ENCODE measurements around the gene HEG1. TPM values are rescaled to one million over a fixed set of nuclear protein-coding genes. Genes with fewer than 3 reads are reported as not detected.
"Not testable (repeated sequence)": the region's sequence is repeated elsewhere in the genome, so short reads cannot be mapped to it uniquely, and the experiment has no call there.

HEG1 gene
- total and polyA plus RNA-seq, 2 of the 13 experiments (the other 11 are each of a cell fraction or from before 2014, with no cell fraction given) = 10.7 to 18.2 TPM

DNA sequence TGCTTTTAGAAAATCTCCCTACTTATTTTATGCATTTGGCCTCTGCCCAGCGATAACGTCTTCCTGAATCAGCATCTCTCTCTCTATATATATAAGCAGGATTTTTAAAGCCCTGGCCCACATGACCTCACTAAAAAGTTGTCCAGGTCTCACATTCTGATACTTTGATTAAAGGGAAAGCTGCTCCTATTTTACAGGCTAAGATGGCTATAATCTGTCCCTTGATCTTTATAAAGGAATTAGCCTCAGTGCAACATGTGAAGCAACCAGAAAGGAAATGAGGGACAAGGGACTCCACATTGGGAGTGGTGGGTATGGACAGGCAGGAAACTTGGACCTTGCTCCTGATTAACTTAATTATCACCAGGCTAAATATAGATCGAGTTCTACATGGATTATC lies 95.7 kb downstream of the HEG1 start:
- Histone ChIP-seq H3K27ac (ENCODE audit: extremely low read length, insufficient read depth, low read length) (no peak overlapping the region), H2AFZ (ENCODE audit: low read length) (no peak overlapping the region), H4K20me1 (ENCODE audit: insufficient read depth, low read length) (no peaks in the 10 kb centered on the region), H3K9ac (ENCODE audit: insufficient read depth, low read depth, low read length) (no peak overlapping the region), H3K79me2 (ENCODE audit: insufficient read depth, low read length) (no peaks in the 10 kb centered on the region), H3K4me1 (ENCODE audit: insufficient read depth, low read length) (peaks cover 23% of the 10 kb centered on the region), H3K4me3 (replicated peaks in 1 of 3; ENCODE audit: insufficient read depth in 1 of 3, low read depth in 2 of 3, low read length in 3 of 3) (no peak overlapping the region), H3K9me3 (ENCODE audit: low read length) (no peaks in the 10 kb centered on the region), H3K4me2 (ENCODE audit: low read depth, low read length) (no peak overlapping the region), H3K27me3 (ENCODE audit: control insufficient read depth in 1 of 2, insufficient read depth in 2 of 2, low read length in 2 of 2) (no peaks in the 10 kb centered on the region), H3K36me3 (replicated peaks in 1 of 2; ENCODE audit: control insufficient read depth in 1 of 2, insufficient read depth in 2 of 2, low read length in 2 of 2) (no peaks in the 10 kb centered on the region)
- no TSS peak for BruUV-seq (replicated peaks)
- ChIA-PET POLR2A (no interaction called here), CTCF (ENCODE audit: low intra/inter-chr PET ratio, low total read pairs) (no interaction called here)
- ATAC-seq (no peak), DNase-seq (ENCODE audit: low spot score) (no peak), FAIRE-seq (no peak)
- WGBS (ENCODE audit: low lambda C conversion rate) = 70% methylated on average over 3 of the region's 3 CpGs
- intact Hi-C loops (cut with micrococcal nuclease; ENCODE audit: unreplicated experiment) (no loop called here), in situ Hi-C loops (cut with HindIII; ENCODE audit: extremely low pct_ligation_motif_present, low pct_unique_long_range_greater_than_20kb) (no loop called here)
- TF ChIP-seq, protein P1, sequence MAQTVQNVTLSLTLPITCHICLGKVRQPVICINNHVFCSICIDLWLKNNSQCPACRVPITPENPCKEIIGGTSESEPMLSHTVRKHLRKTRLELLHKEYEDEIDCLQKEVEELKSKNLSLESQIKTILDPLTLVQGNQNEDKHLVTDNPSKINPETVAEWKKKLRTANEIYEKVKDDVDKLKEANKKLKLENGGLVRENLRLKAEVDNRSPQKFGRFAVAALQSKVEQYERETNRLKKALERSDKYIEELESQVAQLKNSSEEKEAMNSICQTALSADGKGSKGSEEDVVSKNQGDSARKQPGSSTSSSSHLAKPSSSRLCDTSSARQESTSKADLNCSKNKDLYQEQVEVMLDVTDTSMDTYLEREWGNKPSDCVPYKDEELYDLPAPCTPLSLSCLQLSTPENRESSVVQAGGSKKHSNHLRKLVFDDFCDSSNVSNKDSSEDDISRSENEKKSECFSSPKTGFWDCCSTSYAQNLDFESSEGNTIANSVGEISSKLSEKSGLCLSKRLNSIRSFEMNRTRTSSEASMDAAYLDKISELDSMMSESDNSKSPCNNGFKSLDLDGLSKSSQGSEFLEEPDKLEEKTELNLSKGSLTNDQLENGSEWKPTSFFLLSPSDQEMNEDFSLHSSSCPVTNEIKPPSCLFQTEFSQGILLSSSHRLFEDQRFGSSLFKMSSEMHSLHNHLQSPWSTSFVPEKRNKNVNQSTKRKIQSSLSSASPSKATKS (CRISPR knock-in tag; IDR thresholded peaks at IDR 0.05) = no peak
- TF ChIP-seq NR1H2 (CRISPR knock-in tag; IDR thresholded peaks at IDR 0.05; ENCODE audit: borderline replicate concordance, low read depth) (no peak), NFE2L2 (IDR thresholded peaks at IDR 0.05; ENCODE audit: low read length) (no peak), ARHGAP35 (CRISPR knock-in tag; IDR thresholded peaks at IDR 0.05; ENCODE audit: borderline replicate concordance) (no peak), EHMT2 (IDR thresholded peaks at IDR 0.05; ENCODE audit: borderline replicate concordance, low read depth, low read length) (no peak), ZNF121 (CRISPR knock-in tag; IDR thresholded peaks at IDR 0.05) (no peak)
- TF ChIP-seq, protein P2, sequence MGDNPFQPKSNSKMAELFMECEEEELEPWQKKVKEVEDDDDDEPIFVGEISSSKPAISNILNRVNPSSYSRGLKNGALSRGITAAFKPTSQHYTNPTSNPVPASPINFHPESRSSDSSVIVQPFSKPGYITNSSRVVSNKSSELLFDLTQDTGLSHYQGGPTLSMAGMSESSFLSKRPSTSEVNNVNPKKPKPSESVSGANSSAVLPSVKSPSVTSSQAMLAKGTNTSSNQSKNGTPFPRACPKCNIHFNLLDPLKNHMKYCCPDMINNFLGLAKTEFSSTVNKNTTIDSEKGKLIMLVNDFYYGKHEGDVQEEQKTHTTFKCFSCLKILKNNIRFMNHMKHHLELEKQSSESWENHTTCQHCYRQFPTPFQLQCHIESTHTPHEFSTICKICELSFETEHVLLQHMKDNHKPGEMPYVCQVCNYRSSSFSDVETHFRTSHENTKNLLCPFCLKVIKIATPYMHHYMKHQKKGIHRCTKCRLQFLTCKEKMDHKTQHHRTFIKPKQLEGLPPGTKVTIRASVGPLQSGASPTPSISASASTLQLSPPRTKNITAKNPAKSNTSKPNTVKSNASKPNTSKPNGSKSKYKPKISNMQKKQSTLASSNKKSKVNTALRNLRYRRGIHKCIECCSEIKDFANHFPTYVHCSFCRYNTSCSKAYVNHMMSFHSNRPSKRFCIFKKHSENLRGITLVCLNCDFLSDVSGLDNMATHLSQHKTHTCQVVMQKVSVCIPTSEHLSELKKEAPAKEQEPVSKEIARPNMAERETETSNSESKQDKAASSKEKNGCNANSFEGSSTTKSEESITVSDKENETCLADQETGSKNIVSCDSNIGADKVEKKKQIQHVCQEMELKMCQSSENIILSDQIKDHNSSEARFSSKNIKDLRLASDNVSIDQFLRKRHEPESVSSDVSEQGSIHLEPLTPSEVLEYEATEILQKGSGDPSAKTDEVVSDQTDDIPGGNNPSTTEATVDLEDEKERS (CRISPR knock-in tag; IDR thresholded peaks at IDR 0.05) = no peak
- TF ChIP-seq, protein P3, sequence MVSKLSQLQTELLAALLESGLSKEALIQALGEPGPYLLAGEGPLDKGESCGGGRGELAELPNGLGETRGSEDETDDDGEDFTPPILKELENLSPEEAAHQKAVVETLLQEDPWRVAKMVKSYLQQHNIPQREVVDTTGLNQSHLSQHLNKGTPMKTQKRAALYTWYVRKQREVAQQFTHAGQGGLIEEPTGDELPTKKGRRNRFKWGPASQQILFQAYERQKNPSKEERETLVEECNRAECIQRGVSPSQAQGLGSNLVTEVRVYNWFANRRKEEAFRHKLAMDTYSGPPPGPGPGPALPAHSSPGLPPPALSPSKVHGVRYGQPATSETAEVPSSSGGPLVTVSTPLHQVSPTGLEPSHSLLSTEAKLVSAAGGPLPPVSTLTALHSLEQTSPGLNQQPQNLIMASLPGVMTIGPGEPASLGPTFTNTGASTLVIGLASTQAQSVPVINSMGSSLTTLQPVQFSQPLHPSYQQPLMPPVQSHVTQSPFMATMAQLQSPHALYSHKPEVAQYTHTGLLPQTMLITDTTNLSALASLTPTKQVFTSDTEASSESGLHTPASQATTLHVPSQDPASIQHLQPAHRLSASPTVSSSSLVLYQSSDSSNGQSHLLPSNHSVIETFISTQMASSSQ (IDR thresholded peaks at IDR 0.05; ENCODE audit: low read depth) = no peak
- TF ChIP-seq, protein P3 (CRISPR knock-in tag; IDR thresholded peaks at IDR 0.05; ENCODE audit: borderline replicate concordance) = no peak

DNA sequence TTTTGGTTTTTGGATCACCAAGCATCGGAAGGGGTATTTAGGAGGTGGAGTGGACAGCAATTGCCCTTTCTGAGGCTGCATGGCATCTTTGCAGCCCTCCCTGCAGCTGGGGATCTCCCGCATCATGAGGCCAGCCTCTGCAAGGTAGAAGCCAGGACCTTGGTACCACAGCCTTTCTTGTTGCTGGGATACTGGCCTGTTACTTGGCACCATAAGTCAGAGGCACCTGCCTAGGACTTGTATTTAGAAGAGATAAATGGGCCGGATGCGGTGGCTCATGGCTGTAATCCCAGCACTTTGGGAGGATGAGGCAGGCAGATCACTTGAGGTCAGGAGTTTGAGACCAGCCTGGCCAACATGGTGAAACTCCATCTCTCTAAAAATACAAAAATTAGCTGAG lies 97.8 kb downstream of the HEG1 start:
- H3K27me3 ChIP-seq (ENCODE audit: control insufficient read depth in 1 of 2, insufficient read depth in 2 of 2, low read length in 2 of 2); intact Hi-C loops (cut with micrococcal nuclease; ENCODE audit: unreplicated experiment); CTCF ChIA-PET (ENCODE audit: low intra/inter-chr PET ratio, low total read pairs); H3K27ac ChIP-seq (ENCODE audit: extremely low read length, insufficient read depth, low read length); H3K9ac ChIP-seq (ENCODE audit: insufficient read depth, low read depth, low read length); H2AFZ ChIP-seq (ENCODE audit: low read length); H3K79me2 ChIP-seq (ENCODE audit: insufficient read depth, low read length); H4K20me1 ChIP-seq (ENCODE audit: insufficient read depth, low read length); H3K4me1 ChIP-seq (ENCODE audit: insufficient read depth, low read length); H3K4me3 ChIP-seq (replicated peaks in 1 of 3; ENCODE audit: insufficient read depth in 1 of 3, low read depth in 2 of 3, low read length in 3 of 3); FAIRE-seq; H3K9me3 ChIP-seq (ENCODE audit: low read length); BruUV-seq (replicated peaks); ATAC-seq; H3K36me3 ChIP-seq (replicated peaks in 1 of 2; ENCODE audit: control insufficient read depth in 1 of 2, insufficient read depth in 2 of 2, low read length in 2 of 2); POLR2A ChIA-PET; in situ Hi-C loops (cut with HindIII; ENCODE audit: extremely low pct_ligation_motif_present, low pct_unique_long_range_greater_than_20kb); DNase-seq (ENCODE audit: low spot score); H3K4me2 ChIP-seq (ENCODE audit: low read depth, low read length): not testable (repeated sequence)
- WGBS (ENCODE audit: low lambda C conversion rate) = 88% methylated on average over 4 of the region's 4 CpGs

Measured in HepG2 (cell line).